Activated CD4-positive, alpha-beta T cell treated with anti-CD3 and anti-CD28 coated beads, Interleukin-2, amount 10 ng/mL, durations not matched to agents 24 days and 14 days (primary cell): ENCODE data around the gene TES. TPM values are rescaled to one million over a fixed set of nuclear protein-coding genes. Genes with fewer than 3 reads are reported as not detected.

Experiments used
- DNase-seq: peaks from one replicate; pipeline ENCODE4 v3.0.0; 2022
- H3K27ac Mint-ChIP-seq: one replicate; pipeline ENCODE4 v1.8.0; 2022; ENCODE audit warnings: mild to moderate bottlenecking, mixed read lengths
- H3K27me3 Mint-ChIP-seq: one replicate; pipeline ENCODE4 v1.8.0; 2022; ENCODE audit warnings: mixed read lengths
- H3K36me3 Mint-ChIP-seq: one replicate; pipeline ENCODE4 v1.8.0; 2022; ENCODE audit warnings: low read depth, mild to moderate bottlenecking, mixed read lengths
- H3K4me1 Mint-ChIP-seq: one replicate; pipeline ENCODE4 v1.8.0; 2021; ENCODE audit warnings: mixed read lengths
- H3K4me3 Mint-ChIP-seq: one replicate; pipeline ENCODE4 v1.8.0; 2022; ENCODE audit warnings: mild to moderate bottlenecking, moderate library complexity, mixed read lengths
- H3K9me3 Mint-ChIP-seq: one replicate; pipeline ENCODE4 v1.8.0; 2021; ENCODE audit warnings: mixed read lengths
- intact Hi-C: fragments of 100-400 bp; cut with micrococcal nuclease; formaldehyde crosslinking; loops from one replicate; pipeline ENCODE4 v1.15.1; 2023
- total RNA-seq: library from RNA; stranded (reverse); gene quantifications from 2 replicates; pipeline ENCODE4 v1.2.3, GENCODE V29; 2022

Gene TES
- total RNA-seq, 1 donor from 2014 or later, result 41.2 TPM

DNA sequence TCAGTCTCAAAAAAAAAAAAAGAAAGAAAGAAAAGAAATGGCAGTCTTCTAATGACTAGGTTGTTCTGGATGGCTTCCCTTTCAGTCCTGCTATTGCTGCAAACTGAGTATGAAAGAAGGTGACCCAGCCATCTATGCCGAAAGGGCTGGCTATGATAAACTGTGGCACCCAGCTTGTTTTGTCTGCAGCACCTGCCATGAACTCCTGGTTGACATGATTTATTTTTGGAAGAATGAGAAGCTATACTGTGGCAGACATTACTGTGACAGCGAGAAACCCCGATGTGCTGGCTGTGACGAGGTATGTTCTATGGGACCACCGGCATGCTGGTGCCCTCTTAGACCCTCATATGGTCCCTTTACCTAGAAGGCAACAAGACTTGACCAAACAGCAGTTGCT is 41.3 kb downstream of the TES start:
- no peak overlapping the region for H3K27ac Mint-ChIP-seq
- no peak for DNase-seq
- intact Hi-C loops, result loop anchor here (10.0 kb wide), 1 partner anchor 423 kb away; the partner anchor contains the start of gene MET
- H3K4me1 Mint-ChIP-seq, result peaks cover 6% of the 10 kb centered on the region
- no peaks in the 10 kb centered on the region for H3K27me3 Mint-ChIP-seq
- H3K9me3 Mint-ChIP-seq, result no peaks in the 10 kb centered on the region
- H3K36me3 Mint-ChIP-seq, result peaks cover 42% of the 10 kb centered on the region
- no peak overlapping the region for H3K4me3 Mint-ChIP-seq

DNA sequence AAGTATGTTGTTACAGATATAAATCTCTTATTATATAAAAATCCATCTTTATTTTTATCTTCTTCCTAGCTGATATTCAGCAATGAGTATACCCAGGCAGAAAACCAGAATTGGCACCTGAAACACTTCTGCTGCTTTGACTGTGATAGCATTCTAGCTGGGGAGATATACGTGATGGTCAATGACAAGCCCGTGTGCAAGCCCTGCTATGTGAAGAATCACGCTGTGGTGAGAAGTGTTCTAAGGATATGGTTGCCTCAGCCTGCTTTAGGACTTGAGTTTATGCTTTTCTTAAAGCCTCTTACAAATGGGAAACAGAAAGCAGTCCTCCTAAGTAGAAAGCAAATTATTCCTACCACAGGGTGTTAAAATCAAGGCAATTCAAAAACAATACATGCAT is 41.9 kb downstream of the TES start:
- no peaks in the 10 kb centered on the region for H3K27me3 Mint-ChIP-seq
- H3K9me3 Mint-ChIP-seq, result no peaks in the 10 kb centered on the region
- H3K27ac Mint-ChIP-seq, result no peak overlapping the region
- intact Hi-C loops, result loop anchor here (10.0 kb wide), 1 partner anchor 423 kb away; the partner anchor contains the start of gene MET
- DNase-seq, result no peak
- H3K36me3 Mint-ChIP-seq, result peaks cover 41% of the 10 kb centered on the region
- H3K4me1 Mint-ChIP-seq, result peaks cover 6% of the 10 kb centered on the region
- H3K4me3 Mint-ChIP-seq, result no peak overlapping the region

DNA sequence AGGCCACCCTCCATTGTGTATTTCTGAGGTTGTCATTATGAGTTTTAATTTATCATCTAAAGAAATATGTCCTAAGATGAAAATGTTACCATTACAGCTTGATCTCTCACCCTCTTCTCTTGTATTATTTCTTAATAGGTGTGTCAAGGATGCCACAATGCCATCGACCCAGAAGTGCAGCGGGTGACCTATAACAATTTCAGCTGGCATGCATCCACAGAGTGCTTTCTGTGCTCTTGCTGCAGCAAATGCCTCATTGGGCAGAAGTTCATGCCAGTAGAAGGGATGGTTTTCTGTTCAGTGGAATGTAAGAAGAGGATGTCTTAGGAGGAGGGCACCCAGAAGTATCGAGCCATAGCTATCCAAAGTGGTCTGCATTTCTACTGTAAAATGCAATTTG is 46.8 kb downstream of the TES start:
- no peaks in the 10 kb centered on the region for H3K27me3 Mint-ChIP-seq
- H3K9me3 Mint-ChIP-seq, result no peaks in the 10 kb centered on the region
- intact Hi-C loops, result loop anchor here (10.0 kb wide), 1 partner anchor 418 kb away; the partner anchor contains the start of gene MET
- no peak overlapping the region for H3K4me3 Mint-ChIP-seq
- H3K27ac Mint-ChIP-seq, result no peak overlapping the region
- H3K4me1 Mint-ChIP-seq, result peaks cover 4% of the 10 kb centered on the region
- DNase-seq, result no peak
- peaks cover 35% of the 10 kb centered on the region for H3K36me3 Mint-ChIP-seq

DNA sequence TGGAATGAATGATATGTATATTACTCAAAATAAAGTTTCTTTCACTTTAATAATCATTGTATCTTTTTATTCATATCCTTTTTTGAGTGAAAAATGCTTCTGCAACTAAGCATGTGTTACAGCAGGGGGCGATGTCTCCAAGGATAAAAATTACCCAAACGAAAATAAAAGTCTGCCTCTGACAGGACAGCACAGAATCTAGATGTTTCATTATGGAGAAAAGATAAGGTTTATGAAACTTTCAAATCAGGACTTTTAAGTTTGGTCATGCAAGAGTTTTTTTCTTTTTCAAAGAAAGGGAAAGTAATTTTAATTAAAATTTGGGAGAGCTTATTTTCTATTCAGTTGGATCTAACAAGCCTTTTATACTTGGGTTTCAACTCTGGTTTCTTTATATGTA is 48.4 kb downstream of the TES start:
- peaks cover 24% of the 10 kb centered on the region for H3K36me3 Mint-ChIP-seq
- peak; percentile 76 for DNase-seq
- peaks cover 3% of the 10 kb centered on the region for H3K4me1 Mint-ChIP-seq
- no peak overlapping the region for H3K4me3 Mint-ChIP-seq
- peaks cover 1% of the 10 kb centered on the region for H3K27me3 Mint-ChIP-seq
- H3K27ac Mint-ChIP-seq, result no peak overlapping the region
- H3K9me3 Mint-ChIP-seq, result no peaks in the 10 kb centered on the region
- intact Hi-C loops, result loop anchor here (1.0 to 10.0 kb wide), 4 partner anchors 268 to 551 kb away; partner anchors contain the start of gene MET

DNA sequence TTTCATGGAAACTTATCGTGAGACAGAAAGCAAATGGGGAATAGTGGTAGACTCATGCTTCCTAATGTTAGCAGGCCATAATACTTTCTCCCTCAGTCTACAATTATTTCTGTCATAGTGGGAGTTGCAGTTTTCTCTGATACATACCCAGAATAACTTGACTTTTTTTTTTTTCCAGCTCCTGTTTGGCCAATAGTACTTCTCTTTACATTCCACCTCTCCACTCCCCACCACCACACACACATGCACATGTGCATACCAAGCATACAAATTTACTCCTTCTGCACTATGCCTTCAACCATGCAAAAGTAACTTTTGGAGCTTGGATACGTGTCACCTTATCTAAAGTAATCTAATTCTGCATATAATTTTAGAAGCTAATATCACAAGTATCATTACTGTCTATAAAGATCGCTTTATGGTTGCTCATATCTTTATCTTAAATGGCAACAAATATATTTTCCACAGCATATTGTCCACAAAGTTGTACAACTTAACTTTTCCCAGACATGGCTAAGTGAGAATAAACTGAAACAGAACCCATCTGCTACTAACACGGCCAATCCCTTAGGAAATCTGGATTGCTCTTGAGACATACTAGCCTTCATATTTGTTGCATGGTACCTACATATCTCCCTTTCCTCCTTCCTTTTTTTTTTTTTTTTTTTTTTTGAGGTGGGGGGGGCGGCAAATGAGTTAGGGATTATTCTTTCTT is 49.0 kb downstream of the TES start:
- H3K4me1 Mint-ChIP-seq, result peaks cover 2% of the 10 kb centered on the region
- intact Hi-C loops, result loop anchor here (2.0 to 10.0 kb wide), 2 partner anchors 267 to 415 kb away; partner anchors contain the start of gene MET
- no peak for DNase-seq
- peaks cover 23% of the 10 kb centered on the region for H3K36me3 Mint-ChIP-seq
- H3K27me3 Mint-ChIP-seq, result peaks cover 5% of the 10 kb centered on the region
- H3K9me3 Mint-ChIP-seq, result no peaks in the 10 kb centered on the region
- H3K4me3 Mint-ChIP-seq, result no peak overlapping the region
- H3K27ac Mint-ChIP-seq, result no peak overlapping the region

GRCh38 chr7:116259871-116260440 is 49.6 kb downstream of the TES start:
- H3K4me1 Mint-ChIP-seq, result peaks cover 2% of the 10 kb centered on the region
- no peak overlapping the region for H3K27ac Mint-ChIP-seq
- no peak for DNase-seq

DNA sequence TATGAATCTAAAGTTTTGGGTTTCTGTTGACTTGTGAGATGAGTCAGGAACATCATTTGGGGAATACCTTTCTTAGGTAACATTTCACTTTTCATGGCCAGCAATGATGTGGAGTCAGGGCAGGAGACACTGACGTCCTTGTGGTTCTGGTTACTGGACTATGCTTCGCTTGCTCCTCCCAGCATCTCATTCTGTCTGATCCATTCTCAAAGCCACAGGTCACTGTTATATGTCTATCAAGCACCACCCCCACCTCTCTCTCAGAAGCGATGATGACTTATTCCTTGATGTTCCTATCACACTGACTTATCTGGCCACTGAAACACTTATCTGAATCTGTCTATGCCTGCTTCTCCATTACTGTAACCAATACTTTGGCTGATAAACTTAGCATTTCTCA is 51.6 kb downstream of the TES start:
- DNase-seq, result no peak
- intact Hi-C loops, result no loop called here
- Mint-ChIP-seq H3K27ac (no peak overlapping the region), H3K4me3 (no peak overlapping the region), H3K27me3 (peaks cover 21% of the 10 kb centered on the region), H3K36me3 (peaks cover 16% of the 10 kb centered on the region), H3K4me1 (no peaks in the 10 kb centered on the region), H3K9me3 (no peaks in the 10 kb centered on the region)

More at GRCh38 chr7:116259871-116260440, 49.6 kb downstream of the TES start:
- H3K27me3 Mint-ChIP-seq, result peaks cover 7% of the 10 kb centered on the region
- no peaks in the 10 kb centered on the region for H3K9me3 Mint-ChIP-seq
- H3K4me3 Mint-ChIP-seq, result no peak overlapping the region
- intact Hi-C loops, result loop anchor here (2.0 to 10.0 kb wide), 2 partner anchors 267 to 415 kb away; partner anchors contain the start of gene MET
- H3K36me3 Mint-ChIP-seq, result peaks cover 19% of the 10 kb centered on the region

GRCh38 chr7:116265881-116266280 is 55.5 kb downstream of the TES start:
- Mint-ChIP-seq H3K4me3 (no peak overlapping the region), H3K36me3 (no peaks in the 10 kb centered on the region), H3K27me3 (peaks cover 31% of the 10 kb centered on the region), H3K9me3 (no peaks in the 10 kb centered on the region), H3K4me1 (no peaks in the 10 kb centered on the region), H3K27ac (no peak overlapping the region)
- intact Hi-C loops, result no loop called here
- DNase-seq, result no peak

DNA sequence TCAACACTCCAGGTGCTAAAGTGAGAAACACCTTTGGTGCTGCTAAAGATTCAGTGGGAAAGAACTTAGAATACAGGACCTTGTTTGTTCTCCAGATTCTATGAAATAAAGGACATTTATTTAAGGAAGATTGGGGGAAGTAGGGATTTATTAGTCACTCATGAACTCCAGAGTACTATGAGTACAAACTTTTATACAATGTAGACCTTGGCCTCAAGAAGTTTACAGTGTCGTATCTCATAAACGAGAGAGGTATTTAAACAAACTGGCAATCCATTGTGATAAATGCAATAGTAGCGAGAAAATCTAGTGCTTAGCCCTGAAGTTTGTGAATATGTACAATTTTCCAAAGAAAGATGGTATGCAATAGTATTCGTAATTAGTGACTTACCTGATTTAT is 59.1 kb downstream of the TES start:
- Mint-ChIP-seq H3K27me3 (peaks cover 34% of the 10 kb centered on the region), H3K36me3 (no peaks in the 10 kb centered on the region), H3K27ac (no peak overlapping the region), H3K4me1 (no peaks in the 10 kb centered on the region), H3K4me3 (no peak overlapping the region), H3K9me3 (no peaks in the 10 kb centered on the region)
- intact Hi-C loops, result no loop called here
- DNase-seq, result no peak

- peak; percentile 27 for DNase-seq
- Mint-ChIP-seq H3K4me1 (no peaks in the 10 kb centered on the region), H3K27ac (no peak overlapping the region), H3K36me3 (no peaks in the 10 kb centered on the region), H3K9me3 (no peaks in the 10 kb centered on the region), H3K27me3 (peaks cover 34% of the 10 kb centered on the region), H3K4me3 (no peak overlapping the region)
- intact Hi-C loops, result loop anchor here (5.0 kb wide), 1 partner anchor 51 kb away; no protein-coding TSS in a partner anchor
Measured at GRCh38 chr7:116271161-116271913, 61.0 kb downstream of the TES start.

DNA sequence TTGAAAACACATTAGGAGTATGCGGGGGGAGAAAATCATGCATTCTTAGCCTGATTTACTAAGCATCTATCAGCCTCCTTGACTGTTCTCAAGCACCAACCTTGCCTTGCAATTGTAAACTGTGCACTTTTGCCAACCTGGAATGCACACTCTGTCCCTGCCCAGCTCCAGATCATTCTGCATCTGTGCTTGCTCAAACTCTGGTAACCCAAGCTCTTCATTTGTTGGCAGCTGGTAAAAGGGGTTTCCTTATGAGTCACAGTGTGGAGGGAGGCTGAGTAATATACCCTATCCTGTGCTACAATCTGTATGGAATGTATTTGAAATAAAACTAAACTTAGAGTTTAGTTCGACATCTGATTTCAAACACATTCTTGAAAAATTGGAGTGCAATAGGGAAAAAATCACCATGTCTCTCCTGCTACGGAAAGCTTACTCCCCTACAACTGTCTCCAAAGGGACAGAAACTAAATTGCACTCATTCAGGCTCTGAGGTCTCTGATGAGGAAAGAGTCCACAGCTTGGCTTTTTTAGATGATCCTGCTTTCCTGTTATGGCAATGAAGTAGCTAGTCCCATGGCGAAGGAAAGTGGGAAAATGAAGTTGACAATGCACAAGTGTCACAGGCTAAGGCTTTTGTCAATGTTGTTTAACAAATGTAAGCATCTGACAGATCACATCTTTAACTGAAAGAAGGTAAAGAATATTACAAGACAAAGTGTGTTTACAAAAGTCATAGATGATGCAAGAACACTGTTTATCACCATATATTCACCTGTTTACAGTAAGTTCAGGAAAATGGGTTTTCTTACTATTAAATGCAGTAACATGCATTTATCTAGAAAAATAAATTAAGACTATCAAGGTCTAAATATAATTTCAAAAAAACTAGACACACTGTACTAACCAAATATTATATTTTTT is 61.9 kb downstream of the TES start:
- H3K27ac Mint-ChIP-seq, result no peak overlapping the region
- H3K4me3 Mint-ChIP-seq, result no peak overlapping the region
- H3K36me3 Mint-ChIP-seq, result no peaks in the 10 kb centered on the region
- peaks cover 40% of the 10 kb centered on the region for H3K27me3 Mint-ChIP-seq
- no peaks in the 10 kb centered on the region for H3K9me3 Mint-ChIP-seq
- intact Hi-C loops, result loop anchor here (5.0 kb wide), 1 partner anchor 50 kb away; no protein-coding TSS in a partner anchor
- no peaks in the 10 kb centered on the region for H3K4me1 Mint-ChIP-seq
- DNase-seq, result peak; percentile 33

GRCh38 chr7:116273283-116273917 is 63.1 kb downstream of the TES start:
- intact Hi-C loops, result loop anchor here (5.0 kb wide), 1 partner anchor 49 kb away; no protein-coding TSS in a partner anchor
- no peak overlapping the region for H3K27ac Mint-ChIP-seq
- H3K4me1 Mint-ChIP-seq, result no peaks in the 10 kb centered on the region
- H3K4me3 Mint-ChIP-seq, result no peak overlapping the region
- no peaks in the 10 kb centered on the region for H3K36me3 Mint-ChIP-seq
- H3K9me3 Mint-ChIP-seq, result no peaks in the 10 kb centered on the region
- peak; percentile 28 for DNase-seq
- peaks cover 44% of the 10 kb centered on the region for H3K27me3 Mint-ChIP-seq
